K562 treated with DMSO at 1 percent for 12 hours (cell line): ENCODE results near the gene TAOK2. TPM values are rescaled to one million over a fixed set of nuclear protein-coding genes. Genes with fewer than 3 reads are reported as not detected.

Experiments used
- total RNA-seq: library from RNA; unstranded; fragments of 300-600 nt; gene quantifications from 2 replicates; pipeline ENCODE4 v1.2.3, GENCODE V29; 2022; ENCODE audit not compliant: insufficient read depth

Gene TAOK2
- 38.3 and 60.9 TPM in 2 replicates for total RNA-seq

DNA sequence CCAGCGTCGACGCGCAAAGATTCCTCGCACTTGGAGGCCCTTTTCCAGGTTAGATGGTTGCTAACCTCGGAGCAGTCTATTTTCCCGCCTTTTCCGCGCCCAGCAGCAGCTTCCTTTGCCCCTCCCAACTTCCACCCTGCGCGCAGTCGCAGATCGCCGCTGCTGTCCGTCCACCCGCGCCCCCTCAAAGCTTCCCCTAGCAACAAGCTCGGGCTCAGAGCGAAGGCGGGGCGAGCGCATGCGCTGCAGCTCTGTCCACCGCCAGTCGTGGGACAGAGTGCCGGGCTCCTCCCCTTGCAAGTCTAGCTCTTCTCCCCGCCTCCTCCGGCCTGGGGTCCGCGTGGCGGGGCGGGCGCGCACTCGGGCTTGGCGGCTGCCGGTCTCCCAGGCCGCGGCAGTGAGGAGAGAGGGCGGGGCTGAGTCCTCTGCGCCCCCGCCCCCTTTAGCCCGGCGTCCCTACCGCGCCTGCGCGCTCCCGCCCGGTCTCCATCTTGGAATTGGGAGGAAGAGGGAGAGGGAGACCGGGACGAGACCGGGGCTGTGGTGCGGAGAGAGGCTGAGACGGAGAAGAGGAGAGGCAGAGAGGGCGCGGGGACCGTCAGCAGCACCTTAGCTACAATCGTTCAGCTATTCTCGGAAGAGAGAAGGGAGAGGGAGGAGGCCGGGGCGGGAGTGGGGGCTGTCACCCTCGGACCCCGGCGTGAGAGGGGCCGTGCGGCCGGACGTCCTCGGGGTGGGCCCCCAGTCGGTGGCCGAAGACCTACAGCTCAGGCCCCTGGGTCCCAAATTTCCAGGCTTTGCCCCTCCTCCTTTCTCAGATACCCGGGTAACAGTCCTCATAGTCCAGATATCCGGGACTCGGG lies at the start of gene TAOK2:
TSS of gene TAOK2 (plus strand) at position 485 of the 863 bp plus-strand sequence. CDS start 3,905 bp downstream, outside the sequence.

DNA sequence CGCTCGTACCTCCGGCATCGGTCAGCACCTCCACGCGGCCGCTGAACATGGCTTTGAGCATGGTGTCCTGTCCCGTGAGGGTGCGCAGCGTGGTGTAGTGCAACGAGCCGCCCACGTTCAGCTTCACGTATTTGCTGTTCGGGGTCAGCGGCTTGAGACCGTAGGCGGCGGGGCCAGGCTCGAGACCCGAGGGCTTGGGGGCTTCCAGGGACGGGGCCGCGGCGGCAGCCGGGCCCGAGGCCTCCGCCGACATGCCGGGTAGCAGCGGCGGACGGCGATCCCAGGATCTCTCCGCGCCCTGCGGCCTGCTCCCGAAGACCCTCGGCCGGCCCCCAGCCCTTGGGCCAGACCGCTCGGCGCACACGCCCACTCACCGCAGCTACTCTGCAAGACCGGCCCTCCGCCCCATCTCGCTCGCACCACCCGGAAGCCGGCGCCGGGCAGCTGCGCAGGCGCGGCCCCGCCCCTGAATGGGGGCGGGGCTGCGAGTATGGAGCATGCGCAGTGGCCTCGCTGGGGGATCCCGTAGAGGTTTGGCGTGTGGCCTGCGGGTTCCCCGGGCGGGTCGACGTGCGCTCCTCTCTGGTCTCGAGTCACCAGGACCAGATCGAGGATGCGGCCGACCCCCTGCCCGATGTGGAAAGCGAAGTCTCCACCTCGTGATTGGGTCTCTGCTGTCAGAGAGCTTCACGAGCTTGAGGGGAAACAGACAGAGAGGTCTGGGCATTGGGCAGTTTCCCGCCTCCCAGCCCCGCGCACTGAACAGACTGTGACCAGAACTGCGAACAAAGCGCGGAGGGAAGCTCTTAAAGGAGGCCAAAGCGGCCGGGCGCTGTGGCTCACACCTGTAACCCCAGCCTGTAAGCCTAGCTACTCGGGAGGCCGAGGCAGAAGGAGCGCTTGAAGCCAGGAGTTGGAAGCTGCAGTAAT lies 47.6 kb upstream of the TAOK2 start, which contains the start of gene KCTD13:
TSS of gene KCTD13 (minus strand) at position 446 of the 930 bp plus-strand sequence. CDS start at position 253, 193 bp downstream.

DNA sequence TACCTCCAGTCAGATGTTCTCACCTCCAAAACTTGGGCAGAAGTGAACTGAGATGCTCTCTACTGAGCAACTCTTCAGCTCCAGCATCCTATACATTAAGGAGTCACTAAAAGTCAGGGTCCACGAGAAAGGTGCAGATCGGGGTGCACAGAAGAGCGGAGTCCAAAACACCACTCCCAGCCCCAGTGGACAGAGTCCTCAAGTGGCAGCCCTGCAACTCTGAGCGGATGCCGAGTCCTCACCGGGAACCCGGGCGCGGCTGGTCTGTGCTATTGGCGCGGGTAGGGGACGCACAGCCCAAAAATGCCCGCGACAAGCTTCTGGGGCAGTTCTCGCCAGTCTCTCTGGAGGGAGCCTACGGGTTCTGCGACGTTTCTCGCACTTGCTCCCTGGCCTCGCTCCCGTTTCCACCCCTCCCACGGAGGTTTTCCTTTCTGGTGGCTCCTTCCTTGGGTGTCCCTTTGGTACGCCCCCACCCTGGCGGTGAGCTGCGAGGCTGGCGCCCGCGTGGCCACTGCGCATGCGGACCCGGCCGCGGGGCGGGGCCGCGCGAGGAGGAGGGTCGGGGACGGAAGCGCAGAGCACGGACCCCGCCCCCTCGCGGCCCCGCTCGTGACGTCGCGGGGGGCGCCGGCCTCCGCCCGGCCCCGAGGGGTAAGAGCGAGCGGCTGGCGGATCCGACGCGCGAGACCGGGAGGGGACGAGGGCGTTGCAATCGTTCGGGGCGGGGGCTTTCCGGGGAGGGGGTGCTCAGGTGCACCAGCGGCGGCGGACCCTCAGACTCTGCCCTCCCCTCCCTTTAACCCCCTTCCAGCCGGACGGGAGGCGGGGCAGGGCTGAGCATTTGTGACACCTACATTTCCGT lies 12.0 kb upstream of the TAOK2 start, which contains the start of gene TMEM219:
TSS of gene TMEM219 (plus strand) at position 601 of the 865 bp plus-strand sequence. CDS start 1,065 bp downstream, outside the sequence.

DNA sequence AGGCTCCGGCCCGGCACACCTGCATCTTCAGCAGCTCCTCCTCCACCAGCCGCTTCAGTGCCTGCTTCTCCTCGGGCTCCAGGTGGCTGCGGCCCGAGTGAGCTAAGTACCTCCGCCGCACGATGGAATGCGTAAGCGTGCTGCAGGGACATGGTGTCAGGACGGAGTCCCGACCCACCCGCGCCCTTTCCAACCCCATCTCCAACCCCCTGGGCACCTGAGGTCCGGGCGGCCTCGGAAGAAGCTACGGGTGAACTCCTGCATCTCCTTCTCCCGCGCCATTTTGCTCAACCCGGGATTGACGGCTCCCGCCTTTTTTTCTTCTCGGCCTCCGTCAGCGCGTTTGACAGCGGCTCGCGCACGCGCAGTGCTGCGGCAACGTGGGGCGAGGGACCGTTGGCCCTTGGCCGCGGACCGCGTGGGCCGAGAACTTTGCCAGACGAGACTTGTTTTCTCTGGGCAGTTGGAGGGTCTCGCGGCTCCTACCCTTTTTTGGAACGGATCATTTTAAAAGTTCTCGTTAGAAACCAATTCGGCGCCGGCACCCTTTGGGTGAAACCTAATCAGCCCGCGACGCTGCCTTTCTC lies 21.7 kb downstream of the TAOK2 start, which contains the start of gene HIRIP3:
TSS of gene HIRIP3 (minus strand) at position 294 of the 587 bp plus-strand sequence. CDS start at position 282, 12 bp downstream.

DNA sequence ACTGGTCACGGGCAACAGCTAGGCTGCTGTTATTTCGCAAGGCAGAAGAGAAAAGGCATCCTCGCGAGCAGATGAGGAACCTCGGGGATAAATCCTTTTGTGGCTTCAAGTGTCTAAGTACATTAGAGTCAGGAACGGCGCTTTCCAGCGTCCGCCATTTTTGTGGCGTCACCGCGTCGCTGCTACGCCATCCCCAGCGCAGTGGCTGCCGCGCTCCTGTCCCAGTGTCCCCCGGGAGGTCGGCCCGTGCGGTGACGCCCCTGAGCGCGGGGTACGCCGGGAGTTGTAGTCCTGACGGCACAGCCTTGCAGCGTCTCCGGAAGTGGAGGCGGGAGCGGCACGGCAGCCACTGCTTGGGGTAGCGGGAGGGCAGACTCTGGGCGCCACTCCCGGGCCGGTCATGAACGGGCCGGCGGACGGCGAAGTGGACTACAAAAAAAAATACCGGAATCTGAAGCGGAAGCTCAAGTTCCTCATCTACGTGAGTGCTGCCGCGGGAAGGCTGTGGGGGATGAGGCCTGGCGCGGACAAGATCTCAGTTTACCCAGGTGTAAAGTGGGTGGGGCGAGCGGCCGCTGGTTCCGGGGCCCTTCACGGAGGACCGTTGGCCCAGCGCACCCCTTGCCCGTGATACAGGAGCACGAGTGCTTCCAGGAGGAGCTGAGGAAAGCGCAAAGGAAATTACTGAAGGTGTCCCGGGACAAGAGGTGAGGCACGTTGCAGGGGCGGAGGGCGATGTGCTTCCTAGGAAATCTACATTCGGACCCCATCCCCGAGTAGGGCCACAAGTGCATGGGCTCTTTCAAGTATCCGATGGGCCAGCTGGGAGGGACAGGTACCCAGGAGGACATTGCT lies 22.5 kb downstream of the TAOK2 start, which contains the start of gene INO80E:
TSS of gene INO80E (plus strand) at position 331 of the 855 bp plus-strand sequence. CDS start at position 401, 70 bp downstream.

DNA sequence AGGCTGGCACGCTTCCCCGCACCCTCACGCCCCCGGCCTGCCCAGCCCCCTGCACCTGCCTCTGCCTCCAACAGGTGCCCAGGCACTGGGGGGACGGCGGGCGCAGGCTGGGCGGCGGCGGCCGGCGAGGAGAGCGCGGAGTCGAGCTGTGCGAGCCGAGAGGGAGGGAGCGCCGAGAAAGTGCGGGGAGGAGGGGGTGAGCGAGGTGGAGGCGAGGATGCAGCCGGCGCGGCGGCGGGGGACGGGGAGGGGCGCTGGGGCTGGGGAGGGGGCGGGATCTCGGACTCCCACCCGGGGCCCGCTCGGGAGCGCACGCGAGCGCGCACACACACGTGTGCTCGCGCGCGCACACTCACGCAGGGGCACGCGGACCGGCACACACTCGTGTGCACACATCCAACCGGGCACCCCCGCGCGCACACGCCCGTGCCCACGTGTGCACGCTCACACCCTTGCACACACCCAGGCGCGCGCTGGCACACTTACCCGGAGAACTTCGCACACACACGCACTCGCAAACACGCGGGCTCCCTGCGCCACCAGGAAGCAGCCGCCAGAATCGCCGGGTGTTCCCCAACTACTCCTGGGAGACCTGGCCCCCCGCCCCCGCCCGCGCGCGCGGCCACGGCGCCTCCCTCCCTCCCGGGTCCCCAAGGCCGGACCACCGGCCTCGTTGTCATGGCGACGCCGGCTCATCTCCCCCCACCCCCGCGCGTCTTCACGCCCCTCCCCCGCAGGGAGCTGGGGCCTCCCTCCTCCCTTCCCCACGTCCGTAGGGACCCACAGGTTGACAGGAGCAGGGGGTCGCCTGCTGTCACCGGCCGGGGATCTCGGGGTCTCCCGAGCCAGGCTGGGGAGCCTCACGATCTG lies 37.4 kb downstream of the TAOK2 start, which contains the start of gene DOC2A:
TSS of gene DOC2A (minus strand) at position 184 of the 870 bp plus-strand sequence. CDS start 805 bp downstream, outside the sequence.

DNA sequence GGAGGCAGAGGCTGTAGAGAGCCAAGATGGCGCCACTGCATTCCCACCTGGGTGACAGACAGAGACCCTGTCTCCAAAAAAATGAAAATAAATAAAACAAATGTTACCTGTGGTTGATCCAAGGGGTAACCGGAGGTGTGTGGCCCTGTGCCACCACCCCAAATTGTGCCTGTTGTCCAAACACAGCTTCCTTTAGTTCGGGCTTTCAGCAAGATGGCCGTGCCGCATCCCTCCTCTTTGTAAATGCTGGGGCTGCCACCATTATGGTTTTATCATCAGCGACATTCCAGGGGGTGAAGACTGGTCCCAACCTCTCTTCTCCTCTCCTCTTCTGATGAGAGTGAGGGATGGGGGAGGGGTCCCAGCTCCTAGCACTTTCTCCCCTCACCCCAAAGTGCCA lies 49.2 kb downstream of the TAOK2 start, which contains the start of gene C16orf92:
TSS of gene C16orf92 (plus strand) at position 312 of the 400 bp plus-strand sequence. CDS start 143 bp downstream, outside the sequence.

DNA sequence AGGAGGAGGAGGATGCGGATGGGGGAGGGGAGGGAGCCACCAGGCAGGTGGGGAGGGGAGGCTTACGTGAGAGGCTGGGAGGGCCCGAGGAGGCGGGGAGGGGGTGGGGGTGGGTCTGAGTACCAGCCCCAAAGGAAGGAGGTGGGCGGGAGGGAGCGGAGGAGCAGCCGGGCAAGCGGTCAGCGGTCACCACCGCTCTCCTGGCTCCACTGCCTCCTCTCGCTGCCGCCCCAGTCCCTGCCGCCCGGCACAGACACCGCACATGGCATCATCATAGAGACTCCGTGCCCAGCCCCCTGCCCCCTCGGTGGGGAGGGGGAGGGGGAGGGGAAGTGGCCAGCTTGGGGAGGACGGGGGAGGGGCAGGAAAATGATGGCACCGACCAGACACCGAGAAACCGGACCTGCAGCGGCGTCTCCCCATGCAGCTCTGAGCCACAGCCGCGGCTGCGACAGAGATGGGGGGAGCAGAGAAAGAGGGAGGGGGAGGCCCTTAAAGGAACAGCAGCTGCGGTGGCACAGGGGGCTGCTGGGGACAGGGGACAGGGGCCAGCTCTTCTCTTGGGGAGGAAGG lies 57.3 kb downstream of the TAOK2 start, which contains the start of gene TLCD3B:
TSS of gene TLCD3B (minus strand) at position 431 of the 573 bp plus-strand sequence. CDS start 744 bp downstream, outside the sequence.

Other genes starting within 250 kb of the TAOK2 start
- not detected in 2 replicates for gene C16orf54, start 227.9 kb upstream of the TAOK2 start, total RNA-seq
- gene ZG16, start 195.6 kb upstream of the TAOK2 start, total RNA-seq = not detected in 2 replicates
- gene KIF22, start 183.1 kb upstream of the TAOK2 start, total RNA-seq = 116 and 135 TPM in 2 replicates
- gene MAZ, start 167.3 kb upstream of the TAOK2 start, total RNA-seq = 261 and 270 TPM in 2 replicates
- gene PRRT2, start 161.7 kb upstream of the TAOK2 start, total RNA-seq = 0.38 and 1.3 TPM in 2 replicates
- 36.1 and 48.1 TPM in 2 replicates for gene PAGR1, start 157.7 kb upstream of the TAOK2 start, total RNA-seq
- gene MVP, start 153.4 kb upstream of the TAOK2 start, total RNA-seq = 4.6 TPM in 2 replicates
- 87.8 and 89.1 TPM in 2 replicates for gene CDIPT, start 110.6 kb upstream of the TAOK2 start, total RNA-seq
- 2.8 and 3.6 TPM in 2 replicates for gene SEZ6L2, start 74.3 kb upstream of the TAOK2 start, total RNA-seq
- gene ASPHD1, start 73.4 kb upstream of the TAOK2 start, total RNA-seq = not detected in 2 replicates
- gene KCTD13, start 47.6 kb upstream of the TAOK2 start, total RNA-seq = 27.1 and 44.6 TPM in 2 replicates
- 166 and 188 TPM in 2 replicates for gene TMEM219, start 11.8 kb upstream of the TAOK2 start, total RNA-seq
- 23.6 and 28.9 TPM in 2 replicates for gene HIRIP3, start 21.7 kb downstream of the TAOK2 start, total RNA-seq
- gene INO80E, start 22.4 kb downstream of the TAOK2 start, total RNA-seq = 95.4 and 119 TPM in 2 replicates
- gene DOC2A, start 37.2 kb downstream of the TAOK2 start, total RNA-seq = 0.99 and 2.0 TPM in 2 replicates
- gene C16orf92, start 49.3 kb downstream of the TAOK2 start, total RNA-seq = not detected in 2 replicates
- gene TLCD3B, start 57.4 kb downstream of the TAOK2 start, total RNA-seq = 0.61 and 1.6 TPM in 2 replicates
- 2,121 and 2,279 TPM in 2 replicates for gene ALDOA, start 91.9 kb downstream of the TAOK2 start, total RNA-seq
- gene PPP4C, start 102.1 kb downstream of the TAOK2 start, total RNA-seq = 260 and 325 TPM in 2 replicates
- 0.48 TPM in 1 of 2 replicates, not detected in the other for gene TBX6, start 118.1 kb downstream of the TAOK2 start, total RNA-seq
- gene YPEL3, start 122.3 kb downstream of the TAOK2 start, total RNA-seq = 75.6 and 79.1 TPM in 2 replicates
- gene GDPD3, start 139.7 kb downstream of the TAOK2 start, total RNA-seq = 1.3 and 1.9 TPM in 2 replicates
- 50.2 and 62.3 TPM in 2 replicates for gene MAPK3, start 149.4 kb downstream of the TAOK2 start, total RNA-seq
- 37.8 and 46.1 TPM in 2 replicates for gene CORO1A, start 209.7 kb downstream of the TAOK2 start, total RNA-seq
- 14.8 and 43.1 TPM in 2 replicates for gene BOLA2B, start 219.8 kb downstream of the TAOK2 start, total RNA-seq
- 45.5 and 56.0 TPM in 2 replicates for gene SLX1A, start 220.0 kb downstream of the TAOK2 start, total RNA-seq
- gene SULT1A3, start 225.4 kb downstream of the TAOK2 start, total RNA-seq = 2.1 and 5.5 TPM in 2 replicates